ENCODE data around the gene SLC5A5.

The SLC5A5 gene

GRCh38 chr19:17847538-17848366 is 24.0 kb upstream of the SLC5A5 start, which contains the start of gene JAK3:
JAK3 (minus strand) TSS chr19:17847982; CDS start chr19:17844417, 3,565 bp downstream.
- DNase-seq (ENCODE audit: low spot score) = no peak

- DNase-seq (ENCODE audit: low spot score) = no peak
These were observed 23.0 kb upstream of the SLC5A5 start for GRCh38 chr19:17848595-17849292.

GRCh38 chr19:17854061-17854460 is 17.7 kb upstream of the SLC5A5 start:
- DNase-seq (ENCODE audit: low spot score) = no peak

- DNase-seq (ENCODE audit: low spot score) = peak; percentile 61
These were observed 16.2 kb upstream of the SLC5A5 start for GRCh38 chr19:17855280-17856152.

- DNase-seq (ENCODE audit: low spot score) = peak; percentile 100
These were observed 12.0 kb upstream of the SLC5A5 start, which contains the start of gene RPL18A for GRCh38 chr19:17859533-17860330. RPL18A (plus strand) TSS chr19:17859910; CDS start chr19:17859957, 47 bp downstream.

GRCh38 chr19:17860331-17860992 is 11.3 kb upstream of the SLC5A5 start:
- no peak for DNase-seq (ENCODE audit: low spot score)

GRCh38 chr19:17860993-17861360 is 10.8 kb upstream of the SLC5A5 start:
- DNase-seq (ENCODE audit: low spot score) = no peak

GRCh38 chr19:17861542-17862402 is 10.0 kb upstream of the SLC5A5 start:
- no peak for DNase-seq (ENCODE audit: low spot score)

GRCh38 chr19:17862711-17863519 is 8.8 kb upstream of the SLC5A5 start:
- no peak for DNase-seq (ENCODE audit: low spot score)

- DNase-seq (ENCODE audit: low spot score) = no peak
These were observed 8.1 kb upstream of the SLC5A5 start for GRCh38 chr19:17863520-17864182.

- DNase-seq (ENCODE audit: low spot score) = peak; percentile 80
These were observed 6.1 kb upstream of the SLC5A5 start for GRCh38 chr19:17865364-17866311.

GRCh38 chr19:17866312-17866963 is 5.3 kb upstream of the SLC5A5 start:
- no peak for DNase-seq (ENCODE audit: low spot score)

GRCh38 chr19:17866964-17867486 is 4.7 kb upstream of the SLC5A5 start:
- DNase-seq (ENCODE audit: low spot score) = no peak

GRCh38 chr19:17868669-17869068 is 3.1 kb upstream of the SLC5A5 start:
- no peak for DNase-seq (ENCODE audit: low spot score)

GRCh38 chr19:17869114-17869608 is 2.6 kb upstream of the SLC5A5 start:
- no peak for DNase-seq (ENCODE audit: low spot score)
